ENCODE results near the gene ANKHD1.
"Not testable (repeated sequence)": the region's sequence is repeated elsewhere in the genome, so short reads cannot be mapped to it uniquely, and the experiment has no call there.

ANKHD1 gene

GRCh38 chr5:140561753-140562523 is 160.3 kb downstream of the ANKHD1 start:
- no peak for DNase-seq (ENCODE audit: low read depth)

DNA sequence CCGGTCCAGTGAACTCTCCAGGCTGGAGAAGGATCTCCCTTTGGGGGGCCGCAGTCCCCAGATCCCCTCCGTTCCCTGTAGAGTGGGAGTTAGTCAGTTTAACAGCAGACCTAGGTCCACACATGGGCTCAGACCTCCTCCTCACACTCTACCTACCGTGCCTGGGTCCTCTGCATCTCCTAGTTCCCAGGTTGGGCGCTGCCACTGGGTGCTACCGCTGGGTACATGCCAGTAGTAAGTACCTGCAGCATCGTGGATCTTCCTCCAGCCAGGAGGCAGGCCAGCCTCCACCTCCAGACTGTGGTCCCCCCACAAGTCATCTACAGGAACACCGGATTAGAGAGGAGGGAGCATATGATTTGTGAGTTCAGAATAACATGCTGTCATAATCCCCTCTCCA is 162.0 kb downstream of the ANKHD1 start:
- no peak for DNase-seq (ENCODE audit: low read depth)

GRCh38 chr5:140564196-140565023 is 162.8 kb downstream of the ANKHD1 start, which contains the start of the genes APBB3 and SLC35A4:
Gene APBB3, minus strand, starts transcription at chr5:140564598. Its CDS starts 353 bp downstream, at chr5:140564245.
Gene SLC35A4, plus strand, starts transcription at chr5:140564828. Its CDS starts 2,342 bp downstream, at chr5:140567170.
- DNase-seq (ENCODE audit: low read depth), result peak; percentile 89

DNA sequence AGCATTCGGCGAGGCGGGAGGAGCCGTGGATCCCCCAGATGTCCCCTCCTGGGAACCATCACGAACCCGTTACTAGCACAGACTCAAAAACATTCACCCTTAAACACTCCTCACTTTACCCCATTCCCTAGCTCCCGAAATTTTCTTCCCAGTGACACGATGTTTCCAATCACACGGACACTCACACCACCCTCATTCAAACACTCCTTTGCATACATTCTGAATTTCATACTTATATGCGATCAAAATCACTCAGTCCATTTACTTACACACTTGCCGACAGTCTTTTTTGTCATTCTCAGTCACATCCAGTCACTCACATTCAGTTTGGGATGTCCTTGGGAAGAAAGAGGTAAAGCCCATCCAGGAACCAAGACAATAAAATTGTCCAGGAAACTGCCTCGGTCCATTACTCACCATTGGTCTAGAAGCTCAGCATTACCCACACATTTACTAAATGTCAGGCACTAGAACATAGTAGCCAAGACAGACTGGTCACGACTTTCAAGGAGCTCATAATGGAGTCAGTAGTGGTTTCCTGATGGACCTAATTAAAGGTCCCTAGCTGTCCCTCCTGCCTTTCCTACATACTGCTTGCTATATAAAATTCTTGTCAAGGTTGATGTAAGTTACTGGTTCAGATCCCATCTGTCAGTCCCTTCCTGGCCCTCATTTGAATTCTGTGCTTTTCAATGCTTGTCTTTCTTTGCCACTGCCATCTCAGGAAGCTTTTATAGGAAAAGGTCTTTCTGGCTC is 163.6 kb downstream of the ANKHD1 start:
- DNase-seq (ENCODE audit: low read depth), result no peak

GRCh38 chr5:140565780-140566095 is 164.1 kb downstream of the ANKHD1 start:
- DNase-seq (ENCODE audit: low read depth), result no peak

DNA sequence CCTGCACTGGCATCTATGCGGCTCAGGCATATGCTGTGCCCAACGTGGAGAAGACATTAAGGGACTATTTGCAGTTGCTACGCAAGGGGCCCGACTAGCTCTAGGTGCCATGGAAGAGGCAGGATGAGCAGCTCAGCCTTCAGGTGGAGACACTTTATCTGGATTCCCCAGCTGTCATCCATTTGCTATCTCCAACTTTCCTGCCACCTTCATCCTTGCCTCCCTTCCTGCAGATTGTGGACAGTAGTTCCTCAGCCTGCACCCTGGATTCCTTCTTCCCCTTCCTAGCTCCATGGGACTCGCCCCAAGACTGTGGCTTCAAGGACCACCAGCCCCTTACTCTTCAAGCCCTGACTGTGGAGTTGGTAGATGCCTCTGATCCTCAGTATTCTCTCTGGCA is 165.0 kb downstream of the ANKHD1 start:
- DNase-seq (ENCODE audit: low read depth), result no peak

- no peak for DNase-seq (ENCODE audit: low read depth)
These were observed 165.6 kb downstream of the ANKHD1 start for GRCh38 chr5:140567136-140567818.

- DNase-seq (ENCODE audit: low read depth), result no peak
These were observed 166.2 kb downstream of the ANKHD1 start for GRCh38 chr5:140567871-140568270.

GRCh38 chr5:140568443-140569063 is 166.9 kb downstream of the ANKHD1 start:
- no peak for DNase-seq (ENCODE audit: low read depth)

DNA sequence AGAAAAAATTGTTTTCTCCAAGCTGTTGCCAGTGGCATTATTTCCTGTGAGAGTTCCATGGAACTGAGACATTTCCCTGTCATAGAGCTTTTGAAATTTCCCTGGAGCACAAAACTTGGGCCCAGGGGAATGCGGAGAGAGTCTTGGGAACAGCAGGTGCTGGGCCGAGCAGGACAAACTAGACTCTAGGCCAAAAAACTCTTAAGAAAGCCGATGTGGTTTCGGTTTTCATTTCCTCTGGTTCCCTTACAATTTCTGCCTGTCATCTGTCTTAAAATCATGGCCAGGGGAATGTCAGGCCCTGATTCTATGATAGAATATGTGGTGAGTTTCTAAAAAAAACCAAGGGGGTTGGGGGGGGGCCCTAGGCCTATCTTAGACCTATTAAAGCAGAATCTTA is 167.6 kb downstream of the ANKHD1 start:
- no peak for DNase-seq (ENCODE audit: low read depth)

GRCh38 chr5:140570058-140570457 is 168.4 kb downstream of the ANKHD1 start:
- DNase-seq (ENCODE audit: low read depth), result no peak

- DNase-seq (ENCODE audit: low read depth), result no peak
These were observed 168.9 kb downstream of the ANKHD1 start for GRCh38 chr5:140570488-140570887.

DNA sequence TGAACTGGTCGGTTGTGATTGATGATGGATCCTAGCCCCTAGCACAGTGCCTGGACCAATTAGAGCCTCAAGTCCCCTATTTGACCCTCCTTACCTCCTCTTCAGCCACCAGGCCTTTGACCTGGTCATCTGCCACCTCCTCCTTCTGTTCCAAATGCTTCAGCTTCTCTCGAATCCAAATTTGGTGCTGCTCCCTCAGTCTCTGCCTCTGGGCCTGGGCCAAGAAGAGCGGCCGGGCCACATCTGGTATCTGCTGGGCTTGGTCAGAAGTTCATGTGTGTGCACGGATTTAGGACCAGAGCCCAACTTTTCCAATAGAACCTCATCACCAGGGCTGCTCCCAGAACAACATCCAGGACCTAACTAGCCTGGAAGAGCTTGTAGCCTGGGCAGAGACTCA is 169.5 kb downstream of the ANKHD1 start:
- DNase-seq (ENCODE audit: low read depth), result no peak

GRCh38 chr5:140573683-140574082 is 172.1 kb downstream of the ANKHD1 start:
- DNase-seq (ENCODE audit: low read depth), result no peak

DNA sequence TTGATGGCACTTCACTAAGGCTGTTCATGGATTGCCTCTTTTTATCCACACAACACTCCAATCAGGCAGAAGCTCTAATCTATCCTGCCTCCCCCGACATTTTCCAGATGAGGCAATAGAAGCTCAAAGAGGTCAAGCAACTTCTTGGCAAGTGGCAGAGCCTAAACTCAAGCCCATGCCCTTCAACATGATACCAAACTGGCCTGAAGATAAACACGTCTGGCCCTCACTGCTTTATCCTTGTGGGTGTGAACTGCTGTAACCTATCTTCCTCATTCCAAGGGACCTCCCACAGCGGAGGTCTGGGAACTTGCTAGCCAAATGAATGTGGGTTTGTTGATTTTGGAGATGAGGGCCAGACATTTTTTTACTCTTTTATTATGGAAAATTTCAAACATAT is 172.5 kb downstream of the ANKHD1 start:
- DNase-seq (ENCODE audit: low read depth), result no peak

DNA sequence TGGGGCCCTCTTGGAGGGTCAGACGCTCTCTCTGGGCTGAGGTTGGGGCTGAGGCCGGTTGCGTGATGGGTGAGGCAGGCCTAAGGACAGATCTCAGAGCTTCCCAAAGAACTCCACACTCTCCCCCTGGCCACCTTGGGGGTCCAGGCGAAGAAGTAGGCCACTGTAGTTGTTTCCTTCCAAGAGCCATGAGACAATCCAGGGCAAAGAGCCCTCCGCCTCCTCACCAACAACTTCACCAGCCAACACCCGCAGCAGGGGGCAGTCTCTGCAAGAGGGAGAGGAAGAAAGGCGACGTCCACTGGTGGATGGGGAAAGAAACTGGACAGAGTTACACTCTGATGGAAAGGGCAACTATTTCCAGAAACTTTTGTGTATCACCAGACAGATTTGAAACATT is 173.7 kb downstream of the ANKHD1 start:
- no peak for DNase-seq (ENCODE audit: low read depth)

GRCh38 chr5:140576776-140577201 is 175.2 kb downstream of the ANKHD1 start:
- no peak for DNase-seq (ENCODE audit: low read depth)

- not testable (repeated sequence) for DNase-seq (ENCODE audit: low read depth)
These were observed 177.6 kb downstream of the ANKHD1 start for GRCh38 chr5:140579188-140579747.

DNA sequence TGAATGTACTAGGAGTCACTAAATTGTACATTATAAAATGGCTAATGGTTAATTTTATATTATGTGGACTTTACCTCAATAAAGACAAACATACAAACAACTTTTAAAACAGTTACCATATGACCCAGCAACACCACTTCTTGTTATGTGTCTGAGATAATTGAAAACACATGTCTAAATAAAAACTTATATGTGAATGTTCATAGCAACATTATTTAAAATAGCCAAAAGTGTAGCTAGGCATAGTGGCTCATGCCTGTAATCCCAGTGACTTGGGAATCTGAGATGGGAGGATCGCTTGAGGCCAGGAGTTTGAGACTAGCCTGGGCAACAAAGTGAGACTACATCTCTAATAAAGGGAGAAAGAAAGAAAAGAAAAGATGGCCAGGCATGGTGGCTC is 185.9 kb downstream of the ANKHD1 start:
- DNase-seq (ENCODE audit: low read depth), result no peak

DNA sequence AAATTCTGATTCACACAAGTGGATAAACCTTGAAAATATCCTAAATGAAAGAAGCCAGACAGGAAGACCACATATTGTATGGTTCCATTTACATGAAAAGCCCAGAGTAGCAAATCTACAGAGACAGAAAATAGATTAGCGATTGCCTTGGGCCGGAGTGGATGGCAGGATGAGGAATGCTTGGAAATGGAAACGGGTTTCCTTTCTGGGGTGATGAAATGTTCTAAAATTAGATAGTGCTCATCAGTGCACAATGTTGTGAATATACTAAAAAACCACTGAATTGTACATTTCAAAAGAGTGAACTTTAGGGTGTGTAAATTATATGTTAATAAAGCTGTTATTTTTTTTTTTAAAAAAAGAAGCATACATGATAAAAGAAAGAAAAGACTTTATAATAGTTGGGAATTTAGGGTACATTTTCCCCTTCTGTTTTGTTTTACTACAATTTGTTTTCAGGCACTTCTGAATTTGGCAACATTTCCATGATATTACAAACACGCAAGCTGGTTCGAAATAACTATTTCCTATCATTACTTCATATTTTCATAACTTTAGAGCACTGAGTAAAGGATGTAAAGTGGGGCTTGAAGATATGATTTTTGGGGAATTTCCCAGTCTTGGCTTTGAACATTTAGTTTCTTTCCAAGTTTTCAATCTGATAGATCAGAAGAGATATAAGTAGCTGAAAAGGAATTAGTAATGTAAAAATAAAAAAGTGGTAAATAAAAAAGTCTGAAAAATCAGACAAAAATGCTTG is 186.9 kb downstream of the ANKHD1 start:
- DNase-seq (ENCODE audit: low read depth), result no peak
